Endothelial cell of umbilical vein (primary cell): ENCODE measurements around the gene ATP2B2.

Source experiments
- CTCF ChIP-seq, 2 donors: IDR thresholded peaks; 1 replicate in 1 of 2; 2 replicates in 1 of 2; pipeline ENCODE4 v1.5.1; 2011; ENCODE audit warnings: low read length in 2 of 2, mild to moderate bottlenecking in 2 of 2, moderate library complexity in 2 of 2, control low read depth in 1 of 2, inconsistent platforms in 1 of 2, low read depth in 1 of 2; ENCODE audit not compliant: insufficient read depth in 1 of 2; ENCODE audit errors: extremely low read depth in 1 of 2
- EZH2 ChIP-seq: IDR thresholded peaks from 2 replicates; pipeline ENCODE4 v1.6.1; 2012; ENCODE audit warnings: borderline replicate concordance, low read depth, mild to moderate bottlenecking, moderate library complexity, low read length, inconsistent platforms; ENCODE audit not compliant: severe bottlenecking
- FOS ChIP-seq: IDR thresholded peaks from 2 replicates; pipeline ENCODE4 v1.6.1; 2011; ENCODE audit warnings: mild to moderate bottlenecking, low read length, moderate library complexity, borderline replicate concordance; ENCODE audit not compliant: insufficient read depth
- POLR2A ChIP-seq: IDR thresholded peaks from 2 replicates; pipeline ENCODE4 v1.6.1; 2012; ENCODE audit warnings: low read depth, mild to moderate bottlenecking, control low read depth, low read length
- POLR2AphosphoS5 ChIP-seq: IDR thresholded peaks from 2 replicates; pipeline ENCODE4 v1.6.1; 2012; ENCODE audit warnings: low read depth, mild to moderate bottlenecking, control low read depth, low read length, moderate library complexity; ENCODE audit not compliant: insufficient read depth

- TF ChIP-seq CTCF (IDR thresholded peaks at IDR 0.05; ENCODE audit: extremely low read depth in 1 of 2, insufficient read depth in 1 of 2, low read depth in 1 of 2, low read length in 2 of 2) (no peak), POLR2A (no peak), FOS (no peak), EZH2 (no peak), POLR2AphosphoS5 (no peak)
These were observed 20.0 kb downstream of the ATP2B2 start for GRCh38 chr3:10485380-10485779.
